Adrenal gland (tissue), 5 donors: ENCODE measurements around the gene MMP13.
"Not testable (repeated sequence)": the region's sequence is repeated elsewhere in the genome, so short reads cannot be mapped to it uniquely, and the experiment has no call there.

Source experiments
- CTCF ChIP-seq, 6 experiments: fragments of 450-650 bp in 4 of 6; fragments of 200-600 bp in 2 of 6; sonication (generic) in 1 of 6; IDR thresholded peaks; 1 replicate in 5 of 6; 2 replicates in 1 of 6; pipeline versions ENCODE4 v1.5.1 to v1.8.0; 2016 to 2021; ENCODE audit warnings: antibody characterized with exemption in 6 of 6, mild to moderate bottlenecking in 2 of 6, moderate library complexity in 1 of 6
- POLR2A ChIP-seq, 2 donors: fragments of 450-650 bp; IDR thresholded peaks; one replicate each; pipeline ENCODE4 v1.6.1; 2017; ENCODE audit warnings: antibody characterized with exemption in 2 of 2, mild to moderate bottlenecking in 2 of 2, moderate library complexity in 1 of 2
- donor health status: DM: no; HTN: no; CAD: no.

GRCh38 chr11:102903895-102904294 is 51.6 kb downstream of the MMP13 start:
- TF ChIP-seq CTCF, POLR2A (IDR thresholded peaks at IDR 0.05): not testable (repeated sequence)
